ENCODE data around the gene ATP6V1A.
"Not testable (repeated sequence)": the region's sequence is repeated elsewhere in the genome, so short reads cannot be mapped to it uniquely, and the experiment has no call there.

Gene ATP6V1A

DNA sequence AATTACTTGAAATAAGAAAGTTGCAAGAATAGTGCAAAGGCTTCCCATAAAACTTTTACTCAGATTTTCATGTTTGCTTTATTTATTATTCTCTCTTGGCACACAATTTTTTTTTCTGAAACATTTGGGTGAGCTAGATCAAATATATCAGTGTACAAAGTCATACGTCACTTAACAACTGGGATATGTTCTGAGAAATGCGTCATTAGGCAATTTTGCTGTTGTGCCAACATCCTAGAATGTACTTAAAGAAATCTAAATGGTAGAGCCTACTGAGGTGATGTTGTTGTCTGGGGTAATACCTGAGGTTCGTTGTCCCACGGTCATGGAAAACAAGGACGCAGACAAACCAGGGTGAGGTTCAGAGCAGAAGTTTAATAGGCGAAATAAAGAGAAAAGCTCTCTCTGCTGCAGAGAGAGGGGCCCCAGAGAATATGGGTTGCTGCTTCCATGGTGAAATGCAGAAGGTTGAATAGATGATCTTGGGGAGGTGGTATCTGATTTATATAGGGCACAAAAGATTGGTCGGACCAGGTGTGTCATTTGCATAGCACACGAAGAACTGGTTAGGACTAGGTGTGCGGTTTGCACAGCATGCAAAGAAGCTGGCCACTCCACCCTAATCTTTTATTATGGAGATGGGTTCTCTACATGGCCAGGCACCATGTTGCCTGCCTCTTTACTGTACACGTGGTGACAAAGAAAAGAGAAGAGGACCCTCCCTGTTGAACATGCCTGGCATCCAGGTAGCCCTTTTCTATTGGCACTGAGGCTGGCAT lies 82.9 kb downstream of the ATP6V1A start:
- no peak for DNase-seq

DNA sequence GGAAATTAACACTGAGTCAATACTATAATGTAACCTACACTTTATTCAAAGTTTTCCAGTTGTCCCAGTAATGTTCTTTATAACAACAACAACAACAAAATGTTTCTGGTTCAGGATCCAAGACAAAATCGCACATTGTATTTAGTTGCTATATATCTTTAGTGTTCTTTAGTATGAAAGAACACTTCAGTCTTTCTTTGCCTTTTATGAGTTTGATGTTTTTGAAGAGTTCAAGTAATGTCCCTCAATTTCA lies 84.2 kb downstream of the ATP6V1A start:
- DNase-seq, result no peak

DNA sequence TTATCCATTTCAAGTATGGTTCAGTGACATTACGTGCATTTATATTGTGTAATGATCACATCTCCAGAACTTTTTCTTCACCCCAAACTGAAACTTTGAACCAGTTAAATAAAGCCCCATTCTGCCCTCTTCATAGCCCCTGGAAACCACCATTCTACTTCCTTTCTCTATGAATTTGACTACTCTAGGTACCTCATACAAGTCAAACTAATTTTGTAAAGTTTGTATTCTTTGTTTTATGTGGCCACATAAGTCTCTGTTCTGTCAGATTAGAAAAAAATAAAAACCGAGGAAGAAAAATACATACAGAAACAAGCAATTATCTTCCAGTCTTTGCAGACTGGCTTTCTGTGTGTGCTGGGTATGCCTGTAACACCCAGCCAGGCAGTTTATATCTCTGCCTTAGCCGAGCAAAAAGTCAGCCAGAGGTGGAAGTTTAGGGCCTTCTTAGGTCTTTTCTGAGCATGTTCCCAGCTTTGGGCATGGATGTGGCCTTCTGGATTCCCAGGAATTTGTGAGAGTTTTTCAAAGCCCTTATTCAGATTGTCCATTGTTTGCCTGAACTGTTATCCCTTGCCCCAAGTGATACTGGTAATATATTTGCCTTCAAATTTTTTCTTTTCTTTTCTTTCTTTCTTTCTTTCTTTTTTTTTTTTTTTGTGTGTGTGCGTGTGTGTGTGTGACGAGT lies 85.8 kb downstream of the ATP6V1A start:
- no peak for DNase-seq

DNA sequence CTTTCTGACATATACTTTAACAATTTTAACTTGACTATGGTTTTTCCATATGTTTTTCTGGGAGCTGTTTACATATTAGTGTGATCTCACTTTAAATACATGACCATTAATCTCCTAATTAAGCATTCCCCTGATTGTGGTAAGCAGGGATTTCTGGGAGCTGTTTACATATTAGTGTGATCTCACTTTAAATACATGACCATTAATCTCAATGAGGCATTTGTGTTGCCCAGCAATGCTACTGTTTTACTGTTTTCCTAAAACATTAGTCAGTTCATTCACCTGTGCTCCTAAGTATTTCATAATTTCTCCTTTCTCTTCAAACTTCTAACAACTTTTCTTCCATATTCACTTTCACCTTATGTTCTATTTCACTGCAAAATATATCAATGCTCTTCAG lies 88.1 kb downstream of the ATP6V1A start:
- DNase-seq, result no peak

DNA sequence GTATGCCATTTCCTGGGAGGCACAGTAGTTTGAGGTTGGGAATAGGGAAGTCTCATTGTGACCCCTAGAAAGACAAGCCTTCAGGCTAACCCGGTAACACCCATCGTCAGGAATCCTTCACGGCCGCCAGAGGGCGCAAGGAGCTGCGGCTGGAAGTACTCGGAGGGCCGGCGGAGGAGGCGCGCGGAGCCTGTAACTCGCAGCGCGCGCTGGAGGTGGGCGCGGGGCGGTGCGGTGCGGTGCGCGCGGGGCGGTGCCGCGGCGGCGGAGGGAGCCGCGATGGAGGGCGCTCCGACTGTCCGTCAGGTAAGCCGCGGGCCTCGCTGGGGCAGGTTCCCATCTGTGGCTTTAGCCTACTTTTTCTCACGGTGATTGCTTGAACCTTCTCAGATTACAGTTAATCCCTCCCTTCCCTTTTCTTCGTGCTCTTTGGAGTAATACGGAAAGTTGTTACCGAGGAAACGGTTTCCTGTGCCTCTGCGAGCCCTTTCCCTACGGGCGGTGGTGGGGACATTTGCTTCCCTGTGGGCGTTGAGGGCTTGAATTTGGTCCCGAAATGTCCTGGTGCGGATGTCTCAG lies 91.9 kb downstream of the ATP6V1A start, which contains the start of gene GRAMD1C:
TSS of gene GRAMD1C (plus strand) at position 158 of the 579 bp plus-strand sequence. CDS start at position 280, 122 bp downstream.
- peak; percentile 87 for DNase-seq

DNA sequence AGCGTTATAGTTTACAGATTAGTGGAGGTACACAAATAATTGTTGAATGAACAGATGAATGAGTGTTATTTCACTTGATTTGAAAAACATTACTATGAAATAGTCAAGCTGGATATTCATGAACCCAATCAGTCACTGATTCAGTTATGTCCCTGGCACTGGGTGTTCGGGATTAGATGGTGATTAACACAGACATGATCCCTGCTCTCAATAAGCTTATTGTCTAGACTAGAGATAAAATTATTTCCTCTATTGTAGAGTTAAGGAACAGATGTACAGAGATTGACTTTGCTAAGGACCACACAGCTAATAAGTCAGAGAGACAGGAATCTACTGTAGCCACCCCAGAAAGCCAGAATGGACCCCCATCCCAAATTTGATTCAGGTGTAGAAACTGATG lies 92.7 kb downstream of the ATP6V1A start:
- DNase-seq, result no peak

DNA sequence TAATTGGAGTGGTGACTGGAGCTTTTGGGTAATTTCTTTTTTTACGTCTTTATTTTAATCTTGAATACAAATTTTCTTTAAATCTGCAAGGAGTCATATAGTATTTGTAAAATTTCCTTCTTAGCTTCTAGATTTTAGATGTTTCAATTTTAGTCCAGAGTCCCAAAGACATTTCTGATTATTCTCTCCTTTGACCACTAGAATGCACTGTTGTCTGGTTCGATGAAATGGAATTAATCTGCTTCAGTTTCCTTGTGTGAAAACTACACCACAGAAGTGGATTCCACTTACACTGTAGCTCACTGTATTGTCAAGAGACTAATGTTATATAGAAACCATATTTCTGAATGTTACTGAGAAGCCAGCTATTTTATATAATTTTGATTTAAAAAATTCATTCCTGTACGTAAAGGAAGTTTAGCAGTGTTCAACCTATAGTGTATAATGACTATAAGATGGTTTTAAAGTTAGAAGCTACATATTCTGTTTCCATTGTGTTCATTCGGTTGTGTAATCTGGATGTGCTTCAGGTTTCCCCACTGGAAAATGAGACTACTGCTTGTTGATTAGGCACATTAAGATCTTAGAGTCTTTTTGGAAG lies 97.9 kb downstream of the ATP6V1A start:
- DNase-seq, result peak; percentile 7

DNA sequence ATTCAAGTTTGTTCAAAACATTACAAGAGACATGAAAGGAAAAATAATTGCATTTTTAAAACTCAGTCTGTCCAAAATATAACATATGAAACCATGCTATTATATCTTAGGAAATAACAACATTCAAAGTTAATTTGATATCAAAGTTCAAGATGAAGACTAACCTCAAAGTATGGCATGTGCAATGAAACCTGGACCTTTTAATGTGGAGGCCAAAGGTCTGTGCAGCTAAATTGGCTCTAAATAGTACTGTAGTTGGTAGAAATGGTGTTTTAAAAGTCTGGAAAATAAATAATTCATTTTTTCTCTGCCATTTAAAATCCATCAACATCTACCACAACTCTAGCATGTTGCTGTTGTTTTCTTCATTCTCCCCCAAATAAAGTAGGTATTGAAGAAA lies 100.4 kb downstream of the ATP6V1A start:
- DNase-seq, result no peak

DNA sequence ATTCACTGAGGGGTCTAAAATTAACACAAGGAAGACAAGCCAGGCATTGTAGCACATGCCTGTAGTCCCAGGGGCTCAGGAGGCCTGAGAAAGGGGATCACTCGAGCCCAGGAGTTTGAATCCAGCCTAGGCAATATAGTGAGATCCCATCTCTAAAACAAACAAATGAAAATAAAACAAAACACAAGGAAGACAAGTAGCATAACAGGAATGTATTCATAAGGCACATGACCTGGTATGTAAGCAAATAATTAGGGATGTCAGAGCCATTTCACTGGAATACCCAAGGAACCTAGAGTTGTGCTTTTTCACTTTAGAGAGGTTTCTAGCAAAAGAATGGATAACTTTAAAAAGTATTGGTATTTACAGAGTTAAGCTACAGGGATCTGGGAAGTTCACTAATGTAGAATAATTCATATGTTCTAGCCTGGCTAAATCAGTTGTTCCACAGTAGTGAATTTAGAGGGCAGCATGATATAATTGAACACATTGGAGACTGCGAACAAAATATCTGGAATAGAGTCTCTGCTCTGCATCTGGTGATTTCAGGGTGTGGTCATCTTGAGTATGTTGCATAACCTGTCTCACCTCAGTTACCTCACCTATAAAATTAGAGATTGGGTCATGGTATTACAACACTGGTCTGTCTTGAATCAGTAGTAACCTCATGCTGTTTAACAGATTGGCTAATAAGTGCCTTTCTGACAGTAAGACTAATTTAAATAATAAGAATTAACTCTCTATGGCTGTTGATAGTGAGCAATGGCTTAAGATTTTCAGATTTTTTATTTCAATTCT lies 101.0 kb downstream of the ATP6V1A start:
- no peak for DNase-seq

DNA sequence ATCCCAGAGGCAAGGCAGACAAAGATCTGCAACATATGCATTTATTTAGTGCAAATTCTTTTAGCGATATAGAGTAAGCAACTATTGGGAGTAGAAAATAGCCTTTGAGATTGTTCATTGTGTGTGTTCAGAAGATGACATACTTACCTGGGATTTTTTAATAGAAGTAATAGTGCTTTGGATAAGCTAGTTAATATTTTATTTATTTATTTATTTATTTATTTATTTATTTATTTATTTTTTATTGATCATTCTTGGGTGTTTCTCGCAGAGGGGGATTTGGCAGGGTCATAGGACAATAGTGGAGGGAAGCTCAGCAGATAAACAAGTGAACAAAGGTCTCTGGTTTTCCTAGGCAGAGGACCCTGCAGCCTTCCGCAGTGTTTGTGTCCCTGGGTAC lies 102.2 kb downstream of the ATP6V1A start:
- DNase-seq, result not testable (repeated sequence)

DNA sequence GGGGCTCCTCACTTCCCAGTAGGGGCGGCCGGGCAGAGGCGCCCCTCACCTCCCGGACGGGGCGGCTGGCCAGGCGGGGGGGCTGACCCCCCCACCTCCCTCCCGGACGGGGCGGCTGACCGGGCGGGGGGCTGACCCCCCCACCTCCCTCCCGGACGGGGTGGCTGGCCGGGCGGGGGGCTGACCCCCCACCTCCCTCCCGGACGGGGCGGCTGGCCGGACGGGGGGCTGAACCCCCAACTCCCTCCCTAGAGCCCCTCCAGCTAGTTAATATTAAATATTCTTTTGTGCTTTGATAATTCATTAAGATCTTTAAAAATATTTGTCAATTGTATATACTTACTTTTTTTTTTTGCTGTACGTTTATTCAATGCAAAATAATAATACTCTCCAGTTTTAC lies 103.0 kb downstream of the ATP6V1A start:
- DNase-seq, result not testable (repeated sequence)

DNA sequence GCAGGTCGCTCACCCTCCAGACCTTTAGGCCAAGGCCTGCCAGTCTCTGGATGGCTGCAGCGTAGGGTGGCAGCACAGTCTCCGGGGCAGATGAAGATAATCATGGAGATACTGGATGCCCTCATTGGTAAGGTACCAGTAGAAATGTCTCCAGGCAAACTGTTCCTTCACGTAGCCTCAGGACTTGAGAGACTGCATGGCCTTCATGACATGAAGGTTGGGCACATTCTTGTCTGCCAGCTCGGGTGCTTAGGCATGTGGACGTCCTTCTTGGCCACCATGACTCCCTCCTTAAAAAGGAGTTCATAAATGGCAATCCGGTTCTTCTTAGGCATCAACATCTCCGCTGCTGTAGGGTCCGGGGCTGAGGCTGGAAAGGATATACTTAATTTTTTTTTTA lies 103.6 kb downstream of the ATP6V1A start:
- DNase-seq, result not testable (repeated sequence)

DNA sequence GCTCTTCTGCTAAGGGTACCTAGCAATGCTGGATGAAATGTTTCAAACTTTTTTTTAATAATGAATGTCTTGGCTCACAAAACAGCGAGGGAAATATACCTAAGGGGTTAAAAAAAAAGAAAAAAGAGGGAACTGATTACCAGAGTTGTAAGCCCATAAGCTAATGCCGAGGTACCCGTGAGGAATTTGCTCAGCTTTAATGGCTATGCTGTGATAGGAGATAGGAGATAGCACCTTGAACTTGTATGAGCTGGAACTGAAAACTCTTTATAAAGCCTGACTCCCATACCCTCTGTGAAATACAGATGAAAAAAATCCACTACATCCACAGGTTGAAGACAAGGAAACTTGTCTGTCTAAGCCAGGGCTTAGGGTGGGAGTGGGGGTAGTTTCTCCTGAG lies 105.7 kb downstream of the ATP6V1A start:
- no peak for DNase-seq

Measured in NCI-H1105 (cell line).